DND-41 (cell line): ENCODE measurements around the gene OXNAD1.

Source experiments
- ATAC-seq: fragments of 200-7000 bp; cut with Tn5 transposase; 3 replicates; pipeline ENCODE4 v1.9.1; 2021; ENCODE audit warnings: low read depth; ENCODE audit not compliant: insufficient read depth
- DNase-seq: peaks from one replicate; pipeline ENCODE4 v3.0.0-alpha.2; 2020
- H2AFZ ChIP-seq: 2 replicates; pipeline ENCODE4 v1.6.0; 2012; ENCODE audit warnings: low read depth, low read length
- H3K27ac ChIP-seq: 2 replicates; pipeline ENCODE4 v1.5.1; 2012; ENCODE audit warnings: low read length, inconsistent platforms
- H3K27me3 ChIP-seq: fragments of 200-600 bp; sonication (generic); 2 replicates; pipeline ENCODE4 v1.6.0; 2012; ENCODE audit warnings: low read length, mild to moderate bottlenecking, inconsistent platforms; ENCODE audit not compliant: insufficient read depth, poor library complexity
- H3K36me3 ChIP-seq: 2 replicates; pipeline ENCODE4 v1.5.1; 2012; ENCODE audit warnings: low read length, inconsistent platforms; ENCODE audit not compliant: insufficient read depth
- H3K4me1 ChIP-seq: 2 replicates; pipeline ENCODE4 v1.5.1; 2012; ENCODE audit warnings: mild to moderate bottlenecking, low read length; ENCODE audit not compliant: insufficient read depth
- H3K4me2 ChIP-seq: 2 replicates; pipeline ENCODE4 v1.6.0; 2012; ENCODE audit warnings: mild to moderate bottlenecking, moderate library complexity, low read length, inconsistent platforms; ENCODE audit not compliant: insufficient read depth
- H3K4me3 ChIP-seq, 2 experiments: fragments of 200-600 bp in 1 of 2; shearing (Covaris generic) in 1 of 2; 2 replicates each; pipeline ENCODE4 v1.5.1; 2012 to 2016; ENCODE audit warnings: inconsistent platforms in 2 of 2, low read length in 2 of 2, mild to moderate bottlenecking in 2 of 2, low read depth in 1 of 2, moderate library complexity in 1 of 2
- H3K79me2 ChIP-seq: 2 replicates; pipeline ENCODE4 v1.6.0; 2012; ENCODE audit warnings: low read length, inconsistent platforms; ENCODE audit not compliant: insufficient read depth
- H3K9ac ChIP-seq: 2 replicates; pipeline ENCODE4 v1.6.0; 2012; ENCODE audit warnings: low read depth, mild to moderate bottlenecking, inconsistent platforms, low read length, moderate library complexity
- H3K9me3 ChIP-seq: 2 replicates; pipeline ENCODE4 v1.5.1; 2012; ENCODE audit warnings: low read length, moderate library complexity, mild to moderate bottlenecking, inconsistent platforms; ENCODE audit not compliant: insufficient read depth, severe bottlenecking
- H4K20me1 ChIP-seq: 2 replicates; pipeline ENCODE4 v1.6.0; 2012; ENCODE audit warnings: low read length; ENCODE audit not compliant: insufficient read depth
- EZH2 ChIP-seq: IDR thresholded peaks from 3 replicates; pipeline ENCODE4 v1.6.1; 2012; ENCODE audit warnings: borderline replicate concordance, low read depth, mild to moderate bottlenecking, moderate library complexity, low read length, inconsistent platforms; ENCODE audit not compliant: severe bottlenecking
- TF ChIP-seq, protein P1 (sequence below): IDR thresholded peaks from 2 replicates; pipeline ENCODE4 v1.5.1; 2012; ENCODE audit warnings: borderline replicate concordance, low read length, moderate library complexity, mild to moderate bottlenecking; ENCODE audit not compliant: poor library complexity, severe bottlenecking; ENCODE audit errors: extremely low read depth

OXNAD1 gene

DNA sequence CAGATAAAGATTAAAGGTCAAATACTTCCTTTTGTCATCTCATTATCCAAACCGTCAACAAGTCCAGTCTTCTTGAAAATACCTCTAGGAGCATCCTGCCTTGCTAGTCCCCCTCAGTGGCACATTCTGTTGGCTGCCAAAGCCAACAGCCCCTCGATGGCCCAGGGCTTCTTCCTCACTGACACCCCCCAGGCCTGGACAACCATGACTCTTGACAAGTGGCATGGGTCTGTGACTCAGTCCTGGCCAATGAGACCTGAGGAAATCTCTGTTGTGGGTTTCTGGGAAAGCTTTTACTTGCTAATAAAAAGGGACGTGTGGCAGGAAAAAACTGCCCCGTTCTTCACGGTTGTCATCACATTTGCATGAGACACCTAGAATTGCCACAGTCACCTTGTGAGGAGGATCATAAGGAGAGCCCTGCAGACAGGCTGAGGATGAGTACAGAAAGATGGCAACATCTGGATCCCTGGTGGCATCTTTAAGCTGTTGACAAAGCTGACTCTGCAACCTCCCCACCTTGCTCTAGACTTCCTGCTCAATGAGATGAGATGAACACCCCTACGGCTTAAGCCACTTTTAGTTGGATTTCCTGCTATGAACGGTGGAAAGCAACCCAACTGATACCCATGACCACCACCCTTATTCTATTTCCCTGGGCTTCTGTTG is 81.5 kb downstream of the OXNAD1 start:
- no peak overlapping the region for H3K4me3 ChIP-seq
- no peaks in the 10 kb centered on the region for H4K20me1 ChIP-seq
- DNase-seq (no peak), ATAC-seq (peak; percentile 22; the same call in 1 of the 3 replicates)
- H3K9me3 ChIP-seq: no peaks in the 10 kb centered on the region
- H3K27ac ChIP-seq: peak overlapping the region; percentile 5; the same call in 1 of the 2 replicates
- H3K4me1 ChIP-seq: no peaks in the 10 kb centered on the region
- no peak overlapping the region for H3K9ac ChIP-seq
- TF ChIP-seq, protein P1, sequence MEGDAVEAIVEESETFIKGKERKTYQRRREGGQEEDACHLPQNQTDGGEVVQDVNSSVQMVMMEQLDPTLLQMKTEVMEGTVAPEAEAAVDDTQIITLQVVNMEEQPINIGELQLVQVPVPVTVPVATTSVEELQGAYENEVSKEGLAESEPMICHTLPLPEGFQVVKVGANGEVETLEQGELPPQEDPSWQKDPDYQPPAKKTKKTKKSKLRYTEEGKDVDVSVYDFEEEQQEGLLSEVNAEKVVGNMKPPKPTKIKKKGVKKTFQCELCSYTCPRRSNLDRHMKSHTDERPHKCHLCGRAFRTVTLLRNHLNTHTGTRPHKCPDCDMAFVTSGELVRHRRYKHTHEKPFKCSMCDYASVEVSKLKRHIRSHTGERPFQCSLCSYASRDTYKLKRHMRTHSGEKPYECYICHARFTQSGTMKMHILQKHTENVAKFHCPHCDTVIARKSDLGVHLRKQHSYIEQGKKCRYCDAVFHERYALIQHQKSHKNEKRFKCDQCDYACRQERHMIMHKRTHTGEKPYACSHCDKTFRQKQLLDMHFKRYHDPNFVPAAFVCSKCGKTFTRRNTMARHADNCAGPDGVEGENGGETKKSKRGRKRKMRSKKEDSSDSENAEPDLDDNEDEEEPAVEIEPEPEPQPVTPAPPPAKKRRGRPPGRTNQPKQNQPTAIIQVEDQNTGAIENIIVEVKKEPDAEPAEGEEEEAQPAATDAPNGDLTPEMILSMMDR: no peak
- no peak for TF ChIP-seq EZH2
- H3K36me3 ChIP-seq: peaks cover 72% of the 10 kb centered on the region
- no peak overlapping the region for H2AFZ ChIP-seq
- no peaks in the 10 kb centered on the region; the same call in 1 of the 2 replicates for H3K79me2 ChIP-seq
- H3K4me2 ChIP-seq: no peak overlapping the region
- H3K27me3 ChIP-seq: no peaks in the 10 kb centered on the region

GRCh38 chr3:16347548-16347947 is 82.5 kb downstream of the OXNAD1 start:
- H3K27me3 ChIP-seq: no peaks in the 10 kb centered on the region
- no peak overlapping the region for H3K27ac ChIP-seq
- H3K4me3 ChIP-seq: no peak overlapping the region
- DNase-seq (no peak), ATAC-seq (no peak)
- TF ChIP-seq EZH2: no peak
- TF ChIP-seq, protein P1: no peak
- no peaks in the 10 kb centered on the region for H3K4me1 ChIP-seq
- H3K9ac ChIP-seq: no peak overlapping the region
- no peaks in the 10 kb centered on the region; the same call in 1 of the 2 replicates for H3K79me2 ChIP-seq
- no peaks in the 10 kb centered on the region for H3K9me3 ChIP-seq
- no peak overlapping the region for H2AFZ ChIP-seq
- H4K20me1 ChIP-seq: no peaks in the 10 kb centered on the region
- no peak overlapping the region for H3K4me2 ChIP-seq
- peaks cover 79% of the 10 kb centered on the region for H3K36me3 ChIP-seq

DNA sequence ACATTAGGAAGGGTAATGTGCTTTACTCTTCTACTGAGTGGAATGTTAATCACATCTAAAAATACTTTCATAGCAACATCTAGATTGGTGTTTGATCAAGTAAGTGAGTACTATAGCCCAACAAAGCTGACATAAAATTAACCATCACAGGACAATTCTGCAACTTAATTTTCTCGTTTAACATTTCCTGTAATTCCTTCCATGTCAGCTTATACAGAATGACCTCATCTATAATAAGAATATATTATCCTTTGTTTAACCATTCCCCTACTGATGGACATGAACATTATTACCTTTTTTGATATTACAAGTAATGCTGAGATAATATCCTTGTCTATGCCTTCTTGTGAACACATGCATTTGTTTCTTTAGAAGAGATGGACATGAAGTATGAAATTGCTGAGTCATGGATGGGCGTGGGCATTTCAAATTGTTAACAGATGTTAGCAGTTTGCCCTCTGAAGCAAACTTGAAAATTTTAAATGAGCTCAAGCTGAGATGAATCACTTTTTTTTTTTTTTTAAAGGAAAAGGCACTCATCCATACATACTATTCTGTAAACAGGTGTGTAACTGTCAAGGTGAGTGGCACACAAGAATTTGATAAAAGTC is 85.1 kb downstream of the OXNAD1 start:
- Histone ChIP-seq H3K4me3 (no peak overlapping the region), H3K79me2 (no peaks in the 10 kb centered on the region; the same call in 1 of the 2 replicates), H3K36me3 (peaks cover 80% of the 10 kb centered on the region), H3K4me2 (no peak overlapping the region), H3K9ac (no peak overlapping the region), H4K20me1 (no peaks in the 10 kb centered on the region), H2AFZ (no peak overlapping the region), H3K27me3 (no peaks in the 10 kb centered on the region), H3K27ac (no peak overlapping the region), H3K4me1 (no peaks in the 10 kb centered on the region), H3K9me3 (no peaks in the 10 kb centered on the region)
- no peak for TF ChIP-seq EZH2
- TF ChIP-seq, protein P1: no peak
- no peak for DNase-seq
- ATAC-seq: no peak
